Trophoblast cell (in vitro differentiated cells and primary cell): ENCODE data around the gene HOXA1.

Experiments used
- DNase-seq, 2 donors: peaks; one replicate each; pipeline ENCODE4 v3.0.0-alpha.2; 2016
- H2AFZ ChIP-seq: 2 replicates; pipeline ENCODE4 v1.6.1; 2013; ENCODE audit warnings: low read length, moderate library complexity, mild to moderate bottlenecking; ENCODE audit not compliant: insufficient read depth, poor library complexity
- H2AK5ac ChIP-seq: 2 replicates; pipeline ENCODE4 v1.6.1; 2013; ENCODE audit warnings: mild to moderate bottlenecking, low read length
- H2BK120ac ChIP-seq: 2 replicates; pipeline ENCODE4 v1.6.1; 2013; ENCODE audit warnings: low read length, mild to moderate bottlenecking, moderate library complexity; ENCODE audit not compliant: insufficient read depth, poor library complexity
- H2BK12ac ChIP-seq: 2 replicates; pipeline ENCODE4 v1.6.1; 2013; ENCODE audit warnings: mild to moderate bottlenecking, low read length, moderate library complexity
- H2BK5ac ChIP-seq: 2 replicates; pipeline ENCODE4 v1.6.1; 2013; ENCODE audit warnings: low read length, low read depth, moderate library complexity, mild to moderate bottlenecking; ENCODE audit not compliant: poor library complexity
- H3K14ac ChIP-seq: 2 replicates; pipeline ENCODE4 v1.6.1; 2013; ENCODE audit warnings: mild to moderate bottlenecking, low read length
- H3K18ac ChIP-seq: 2 replicates; pipeline ENCODE4 v1.6.1; 2013; ENCODE audit warnings: mild to moderate bottlenecking, low read length
- H3K23ac ChIP-seq: 2 replicates; pipeline ENCODE4 v1.6.1; 2013; ENCODE audit warnings: low read length
- H3K27ac ChIP-seq: 2 replicates; pipeline ENCODE4 v1.5.1; 2013; ENCODE audit warnings: low read depth, mild to moderate bottlenecking, inconsistent platforms, low read length, moderate library complexity
- H3K27me3 ChIP-seq: 2 replicates; pipeline ENCODE4 v1.6.1; 2013; ENCODE audit warnings: inconsistent platforms, mild to moderate bottlenecking, low read length, moderate library complexity; ENCODE audit not compliant: insufficient read depth
- H3K36me3 ChIP-seq, 2 experiments: 1 replicate in 1 of 2; 2 replicates in 1 of 2; pipeline ENCODE4 v1.6.1; 2013; ENCODE audit warnings: low read length in 2 of 2, mild to moderate bottlenecking in 2 of 2, moderate library complexity in 1 of 2; ENCODE audit not compliant: insufficient read depth in 2 of 2, control insufficient read depth in 1 of 2
- H3K4ac ChIP-seq: 2 replicates; pipeline ENCODE4 v1.6.1; 2013; ENCODE audit warnings: low read depth, mild to moderate bottlenecking, low read length, moderate library complexity
- H3K4me1 ChIP-seq, 2 experiments: 1 replicate in 1 of 2; 2 replicates in 1 of 2; pipeline ENCODE4 v1.6.1; 2013; ENCODE audit warnings: low read length in 2 of 2, mild to moderate bottlenecking in 2 of 2, moderate library complexity in 1 of 2; ENCODE audit not compliant: insufficient read depth in 2 of 2, control insufficient read depth in 1 of 2
- H3K4me2 ChIP-seq: 2 replicates; pipeline ENCODE4 v1.6.1; 2013; ENCODE audit warnings: inconsistent platforms, mild to moderate bottlenecking, low read length, moderate library complexity
- H3K4me3 ChIP-seq: 2 replicates; pipeline ENCODE4 v1.5.1; 2013; ENCODE audit warnings: mild to moderate bottlenecking, low read depth, low read length, inconsistent platforms
- H3K79me1 ChIP-seq: one replicate; pipeline ENCODE4 v1.6.1; 2013; ENCODE audit warnings: low read length
- H3K79me2 ChIP-seq: 2 replicates; pipeline ENCODE4 v1.6.1; 2013; ENCODE audit warnings: low read length, mild to moderate bottlenecking; ENCODE audit not compliant: control insufficient read depth, insufficient read depth, poor library complexity
- H3K9ac ChIP-seq: 2 replicates; pipeline ENCODE4 v1.6.1; 2013; ENCODE audit warnings: mild to moderate bottlenecking, low read length
- H3K9me3 ChIP-seq: 2 replicates; pipeline ENCODE4 v1.6.1; 2013; ENCODE audit warnings: low read depth, mild to moderate bottlenecking, control low read depth, inconsistent platforms, low read length; ENCODE audit not compliant: insufficient read depth
- H4K12ac ChIP-seq: 2 replicates; pipeline ENCODE4 v1.6.1; 2013; ENCODE audit warnings: low read depth, mild to moderate bottlenecking, low read length, moderate library complexity
- H4K8ac ChIP-seq: 2 replicates; pipeline ENCODE4 v1.6.1; 2013; ENCODE audit warnings: low read depth, mild to moderate bottlenecking, low read length, moderate library complexity
- H4K91ac ChIP-seq: one replicate; pipeline ENCODE4 v1.6.1; 2013; ENCODE audit warnings: low read depth, mild to moderate bottlenecking, low read length, moderate library complexity
- WGBS: extraction: QIAGEN DNeasy Blood & Tissue Kit; methylation state at CpG from one replicate; pipeline ENCODE4 v1.1.7; 2013; ENCODE audit warnings: missing lambda C conversion rate; ENCODE audit not compliant: insufficient read length, insufficient coverage; ENCODE audit errors: extremely low coverage; 5-methylcytosine and 5-hydroxymethylcytosine counted together

Gene HOXA1

GRCh38 chr7:27140126-27140857 is 44.5 kb upstream of the HOXA1 start:
- Histone ChIP-seq H3K4ac (no peak overlapping the region), H3K79me2 (no peaks in the 10 kb centered on the region), H3K18ac (no peak overlapping the region), H2AFZ (no peak overlapping the region), H2BK120ac (no peak overlapping the region), H3K4me2 (no peak overlapping the region), H4K12ac (no peak overlapping the region), H2BK5ac (no peak overlapping the region), H4K8ac (no peak overlapping the region), H3K27ac (no peak overlapping the region), H2BK12ac (no peak overlapping the region), H3K9ac (no peak overlapping the region), H3K14ac (no peak overlapping the region), H3K27me3 (peaks cover 92% of the 10 kb centered on the region), H3K4me1 (peaks cover 3 to 11% of the 10 kb centered on the region in 2 experiments), H3K4me3 (peak overlapping the region; percentile 30), H2AK5ac (no peak overlapping the region), H3K36me3 (no peaks in the 10 kb centered on the region), H3K9me3 (peaks cover 13% of the 10 kb centered on the region), H4K91ac (no peak overlapping the region), H3K79me1 (no peaks in the 10 kb centered on the region), H3K23ac (no peak overlapping the region)
- WGBS = no CpG with 5 or more reads among the region's 15 CpGs
- no peak for DNase-seq

GRCh38 chr7:27139334-27140125 is 43.7 kb upstream of the HOXA1 start:
- Histone ChIP-seq H3K36me3 (no peaks in the 10 kb centered on the region), H2BK12ac (no peak overlapping the region), H3K9ac (no peak overlapping the region), H3K27me3 (peaks cover 86% of the 10 kb centered on the region), H3K4me2 (no peak overlapping the region), H2AK5ac (no peak overlapping the region), H2AFZ (no peak overlapping the region), H3K14ac (no peak overlapping the region), H3K18ac (no peak overlapping the region), H2BK5ac (no peak overlapping the region), H3K79me2 (no peaks in the 10 kb centered on the region), H2BK120ac (no peak overlapping the region), H3K9me3 (peaks cover 8% of the 10 kb centered on the region), H4K12ac (no peak overlapping the region), H3K4me3 (no peak overlapping the region), H3K4me1 (peaks cover 3 to 11% of the 10 kb centered on the region in 2 experiments), H3K79me1 (no peaks in the 10 kb centered on the region), H4K91ac (no peak overlapping the region), H3K27ac (no peak overlapping the region), H3K23ac (no peak overlapping the region), H3K4ac (no peak overlapping the region), H4K8ac (no peak overlapping the region)
- no CpG with 5 or more reads among the region's 53 CpGs for WGBS
- DNase-seq = no peak

- Histone ChIP-seq H3K4ac (no peak overlapping the region), H2BK12ac (no peak overlapping the region), H3K27ac (no peak overlapping the region), H3K9me3 (peaks cover 6% of the 10 kb centered on the region), H3K4me2 (no peak overlapping the region), H4K8ac (no peak overlapping the region), H2AK5ac (no peak overlapping the region), H3K27me3 (peaks cover 83% of the 10 kb centered on the region), H2AFZ (no peak overlapping the region), H4K91ac (no peak overlapping the region), H3K9ac (no peak overlapping the region), H3K14ac (no peak overlapping the region), H2BK120ac (no peak overlapping the region), H3K36me3 (no peaks in the 10 kb centered on the region), H3K79me1 (no peaks in the 10 kb centered on the region), H4K12ac (no peak overlapping the region), H3K18ac (no peak overlapping the region), H3K23ac (no peak overlapping the region), H3K4me1 (peaks cover 3 to 11% of the 10 kb centered on the region in 2 experiments), H3K4me3 (no peak overlapping the region), H3K79me2 (no peaks in the 10 kb centered on the region), H2BK5ac (no peak overlapping the region)
- WGBS = no CpG with 5 or more reads among the region's 11 CpGs
- no peak for DNase-seq
Measured at GRCh38 chr7:27138985-27139333, 43.2 kb upstream of the HOXA1 start.

- Histone ChIP-seq H3K27ac (no peak overlapping the region), H3K27me3 (peaks cover 83% of the 10 kb centered on the region), H4K8ac (no peak overlapping the region), H4K91ac (no peak overlapping the region), H3K36me3 (no peaks in the 10 kb centered on the region), H2BK12ac (no peak overlapping the region), H3K4me2 (no peak overlapping the region), H2BK5ac (no peak overlapping the region), H3K4me3 (no peak overlapping the region), H3K4me1 (peaks cover 3 to 7% of the 10 kb centered on the region in 2 experiments), H3K4ac (no peak overlapping the region), H2BK120ac (no peak overlapping the region), H3K23ac (no peak overlapping the region), H3K9me3 (peaks cover 2% of the 10 kb centered on the region), H3K18ac (no peak overlapping the region), H2AK5ac (no peak overlapping the region), H3K79me1 (no peaks in the 10 kb centered on the region), H3K9ac (no peak overlapping the region), H2AFZ (no peak overlapping the region), H4K12ac (no peak overlapping the region), H3K14ac (no peak overlapping the region), H3K79me2 (no peaks in the 10 kb centered on the region)
- DNase-seq = no peak
- no CpG with 5 or more reads among the region's 1 CpG for WGBS
Measured at GRCh38 chr7:27138472-27138871, 42.7 kb upstream of the HOXA1 start.
